Measurements from ENCODE around the gene ALDH1A1.
"Not testable (repeated sequence)": the region's sequence is repeated elsewhere in the genome, so short reads cannot be mapped to it uniquely, and the experiment has no call there.

ALDH1A1 gene

DNA sequence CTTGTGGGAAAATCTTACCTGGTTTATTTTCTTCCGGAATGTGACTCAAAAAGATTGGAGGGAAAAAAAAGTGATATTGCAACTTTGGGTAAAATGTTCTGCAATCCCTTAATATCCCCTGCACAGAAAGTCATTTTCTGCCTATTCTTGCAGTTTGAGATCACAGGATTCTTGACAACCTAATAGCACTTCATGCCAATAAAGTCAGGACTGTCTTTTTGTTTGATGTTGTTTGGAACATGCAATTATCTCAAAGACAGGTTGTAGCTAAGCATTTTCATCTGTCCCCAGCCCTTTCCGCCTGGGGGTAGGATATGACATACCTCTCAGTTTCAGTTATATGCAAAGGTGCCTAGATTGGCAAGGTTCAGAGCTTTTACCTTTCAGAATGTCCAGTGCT is 63.9 kb downstream of the ALDH1A1 start:
- no peak for DNase-seq

- no peak for DNase-seq
Measured at GRCh38 chr9:72888067-72888466, 64.8 kb downstream of the ALDH1A1 start.

DNA sequence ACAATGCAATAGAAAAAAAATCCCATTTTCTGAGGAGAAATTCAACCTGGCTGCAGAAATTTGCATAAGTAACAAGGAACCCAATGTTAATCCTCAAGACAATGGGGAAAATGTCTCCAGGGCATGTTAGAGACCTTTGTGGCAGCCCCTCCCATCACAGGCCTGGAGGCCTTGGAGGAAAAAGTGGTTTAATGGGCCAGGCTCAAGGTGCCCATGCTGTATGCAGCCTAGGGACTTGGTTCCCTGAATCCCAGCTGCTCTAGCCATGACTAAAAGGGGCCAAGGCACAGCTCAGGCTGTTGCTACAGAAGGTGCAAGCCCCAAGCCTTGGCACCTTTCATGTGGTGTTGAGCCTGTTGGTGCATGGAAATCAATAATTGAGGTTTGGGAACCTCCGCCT is 66.5 kb downstream of the ALDH1A1 start:
- DNase-seq: no peak

DNA sequence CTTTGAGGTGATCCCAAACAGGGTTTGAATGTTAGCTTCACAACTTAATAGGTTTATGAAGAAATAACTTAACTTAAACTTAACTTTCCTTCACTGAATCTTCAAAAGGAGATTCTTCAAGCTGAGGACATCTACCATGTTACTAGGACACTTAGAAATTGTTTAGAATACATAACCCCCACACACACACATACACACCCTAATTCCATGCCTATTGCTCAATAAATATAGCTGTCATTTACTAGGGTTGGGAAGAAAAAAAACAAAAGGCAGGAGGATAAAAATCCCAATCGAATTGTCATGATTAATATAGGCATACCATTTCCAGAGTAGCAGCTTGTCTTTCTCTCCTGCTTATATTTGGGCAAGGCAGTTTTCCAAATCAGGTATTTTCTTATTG is 68.3 kb downstream of the ALDH1A1 start:
- no peak for DNase-seq

DNA sequence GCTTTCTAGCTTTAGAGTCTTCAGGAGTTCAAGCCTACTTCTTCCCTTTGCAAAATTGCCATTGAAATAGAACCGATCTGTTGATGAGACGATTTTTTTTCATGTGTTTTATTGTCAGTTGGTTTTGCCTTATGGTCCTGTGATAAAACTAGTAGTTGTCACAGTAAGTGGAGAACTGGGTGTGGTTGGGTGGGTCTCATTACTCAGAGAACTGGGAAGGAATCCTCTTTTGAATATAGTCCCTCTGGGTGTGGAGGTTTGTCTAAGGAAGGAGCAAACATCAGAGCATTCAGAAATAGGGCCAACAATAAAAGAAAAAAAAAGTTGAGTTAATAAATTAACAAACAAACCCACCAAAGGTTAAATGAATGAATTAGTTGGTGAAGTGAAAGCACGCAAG is 69.0 kb downstream of the ALDH1A1 start:
- DNase-seq: no peak

DNA sequence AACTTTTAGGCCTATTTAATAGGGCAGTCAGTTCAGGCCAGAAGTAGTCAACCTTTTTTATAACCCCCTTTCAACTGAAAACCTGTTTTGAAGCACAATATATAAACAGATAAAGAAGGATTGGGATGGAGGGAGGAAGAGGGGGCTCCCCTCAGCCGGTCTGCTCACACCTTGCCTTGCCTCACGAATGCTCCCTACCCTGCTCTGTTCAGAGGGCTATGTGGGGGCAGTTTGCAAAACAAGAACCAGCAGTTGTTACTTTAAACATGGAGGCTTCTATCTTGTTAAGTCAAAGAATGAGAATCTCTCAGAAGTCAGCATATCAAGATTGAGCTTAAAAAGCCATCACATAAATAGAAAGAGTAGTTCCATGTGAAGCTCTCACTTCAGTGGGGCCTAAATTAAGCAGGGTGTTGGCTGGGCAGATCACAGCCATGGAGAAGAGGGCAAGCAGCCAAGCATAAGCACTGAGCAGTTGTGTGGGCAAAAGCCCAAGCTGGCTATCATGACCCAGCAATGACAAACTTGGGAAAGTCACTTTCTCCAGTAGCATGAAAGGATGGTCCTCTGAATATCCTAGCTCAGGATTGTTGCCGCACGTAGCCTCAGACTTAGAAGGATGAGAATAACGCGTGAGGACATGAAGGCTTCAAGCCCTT is 70.6 kb downstream of the ALDH1A1 start:
- no peak for DNase-seq

DNA sequence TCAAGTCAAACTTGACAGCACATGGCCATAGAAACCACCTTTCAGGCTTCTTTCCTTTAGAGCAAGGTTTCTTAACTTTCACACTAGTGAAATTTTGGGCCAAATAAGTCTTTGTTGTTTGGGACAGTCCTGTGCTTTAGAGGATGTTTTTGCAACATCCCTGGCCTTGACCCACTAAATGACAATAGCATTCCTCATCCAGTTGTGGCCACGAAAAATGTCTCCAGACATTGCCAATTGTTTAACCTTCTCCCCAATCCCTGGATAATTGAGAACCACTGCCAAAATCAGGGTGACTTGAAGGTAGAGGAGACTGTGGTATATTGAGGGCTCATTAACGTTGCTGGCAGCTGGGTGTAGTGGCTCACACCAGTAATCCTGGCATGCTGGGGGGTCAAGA is 72.0 kb downstream of the ALDH1A1 start:
- DNase-seq: no peak

DNA sequence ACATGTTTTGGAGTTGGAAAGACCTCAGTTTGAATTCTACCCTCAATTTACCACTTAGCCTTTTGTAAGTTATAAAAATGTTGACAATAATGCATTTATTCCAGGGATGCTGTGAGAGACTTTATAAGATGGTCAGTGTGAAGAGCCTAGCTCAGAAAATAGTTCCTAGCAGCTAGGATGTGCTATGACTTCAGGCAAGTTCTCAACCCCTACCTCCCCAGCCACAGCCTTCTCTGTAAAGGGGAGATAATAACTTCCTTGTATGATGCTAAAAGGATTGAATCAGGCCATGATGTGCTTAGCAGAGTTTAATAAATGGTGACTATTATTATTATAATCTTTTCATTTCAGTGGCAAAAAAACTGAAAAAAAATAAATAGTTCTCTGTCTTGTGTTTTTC is 77.6 kb downstream of the ALDH1A1 start:
- DNase-seq: no peak

DNA sequence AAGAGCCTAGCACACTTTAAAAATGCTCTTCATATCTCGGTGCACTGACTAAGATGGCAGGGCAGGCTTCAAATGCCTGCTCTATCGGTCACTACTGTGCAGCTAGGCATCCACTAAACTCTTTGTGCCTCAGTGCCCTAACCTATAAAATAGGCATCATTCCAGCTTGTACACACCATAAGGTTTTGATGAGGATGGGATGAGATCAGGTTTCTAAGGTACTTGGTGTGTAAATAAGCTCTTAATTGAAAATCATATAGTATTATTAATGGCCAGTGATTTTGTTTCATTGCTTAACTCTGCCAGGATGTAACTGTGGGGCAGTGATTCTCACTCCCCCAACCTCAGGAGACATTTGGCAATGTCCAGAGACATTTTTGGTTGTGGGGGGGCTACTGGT is 78.5 kb downstream of the ALDH1A1 start:
- DNase-seq: no peak

DNA sequence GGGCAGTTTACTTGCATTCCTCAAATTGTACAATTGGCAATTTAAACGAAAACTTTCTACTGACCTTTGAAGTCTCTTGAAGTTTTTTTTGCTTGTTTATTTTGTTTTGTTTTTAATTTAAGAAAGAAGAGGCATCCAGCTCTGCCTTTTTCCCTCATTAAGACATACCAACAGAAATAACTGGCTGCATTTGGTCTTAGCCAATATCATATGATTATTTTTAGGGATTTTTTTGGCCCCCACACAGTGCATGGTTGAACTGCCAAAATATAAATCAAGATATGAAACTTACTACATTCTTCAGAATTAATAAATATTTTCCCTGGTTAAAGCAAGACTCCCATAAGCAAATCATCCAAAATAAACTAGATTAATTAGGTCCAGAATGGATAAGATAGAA is 79.4 kb downstream of the ALDH1A1 start:
- no peak for DNase-seq

- no peak for DNase-seq
Measured at GRCh38 chr9:72872718-72873117, 80.1 kb downstream of the ALDH1A1 start.

- peak; percentile 7 for DNase-seq
Measured at GRCh38 chr9:72871685-72872084, 81.2 kb downstream of the ALDH1A1 start.

- DNase-seq: no peak
Measured at GRCh38 chr9:72864327-72864726, 88.5 kb downstream of the ALDH1A1 start.

GRCh38 chr9:72863456-72864094 is 89.3 kb downstream of the ALDH1A1 start:
- no peak for DNase-seq

DNA sequence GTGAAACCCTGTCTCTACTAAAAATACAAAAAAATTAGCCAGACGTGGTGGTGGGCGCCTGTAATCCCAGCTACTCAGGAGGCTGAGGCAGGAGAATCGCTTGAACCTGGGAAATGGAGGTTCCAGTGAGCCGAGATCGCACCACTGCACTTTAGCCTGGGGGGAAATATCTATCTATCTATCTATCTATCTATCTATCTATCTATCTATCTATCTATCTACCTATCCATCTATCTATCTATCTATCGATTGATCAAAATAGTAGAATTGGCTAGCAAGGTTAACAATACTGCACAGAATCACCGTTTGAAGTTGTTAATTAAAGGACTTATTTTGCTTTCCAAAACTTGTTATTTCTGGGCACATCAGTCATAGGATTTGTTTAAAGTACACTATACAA is 90.1 kb downstream of the ALDH1A1 start:
- DNase-seq: not testable (repeated sequence)

- DNase-seq: no peak
Measured at GRCh38 chr9:72858089-72858912, 94.6 kb downstream of the ALDH1A1 start.

- no peak for DNase-seq
Measured at GRCh38 chr9:72857624-72857996, 95.2 kb downstream of the ALDH1A1 start.

DNA sequence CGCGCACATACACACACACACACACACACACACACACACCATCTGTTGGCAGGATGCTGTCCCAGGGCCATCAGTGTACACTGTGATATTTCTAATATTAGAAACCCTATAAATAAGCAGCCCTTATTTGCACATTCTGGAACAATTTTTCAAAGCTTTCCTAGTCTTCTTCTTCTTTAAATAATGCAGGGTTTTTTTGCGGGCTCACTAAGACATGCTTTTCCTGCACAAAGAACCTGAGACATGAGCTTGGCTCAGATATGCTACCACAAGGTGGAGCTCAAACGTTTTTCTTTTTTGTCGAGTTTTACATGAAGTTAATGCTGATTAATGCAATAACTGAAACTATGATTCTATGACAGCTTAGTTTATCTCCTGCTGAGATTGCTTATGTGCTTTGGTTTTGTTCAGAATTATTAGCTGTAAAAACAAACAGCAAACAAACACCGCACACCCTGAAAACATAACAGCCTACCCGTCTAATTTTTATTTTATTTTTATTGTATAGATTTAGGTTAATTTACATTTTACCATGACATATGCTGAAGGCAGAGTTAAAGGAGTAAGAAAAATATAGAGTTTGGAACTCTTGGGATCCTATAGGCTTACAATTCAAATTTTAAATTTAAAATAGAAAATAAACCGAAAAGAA is 95.8 kb downstream of the ALDH1A1 start:
- DNase-seq: peak; percentile 46

DNA sequence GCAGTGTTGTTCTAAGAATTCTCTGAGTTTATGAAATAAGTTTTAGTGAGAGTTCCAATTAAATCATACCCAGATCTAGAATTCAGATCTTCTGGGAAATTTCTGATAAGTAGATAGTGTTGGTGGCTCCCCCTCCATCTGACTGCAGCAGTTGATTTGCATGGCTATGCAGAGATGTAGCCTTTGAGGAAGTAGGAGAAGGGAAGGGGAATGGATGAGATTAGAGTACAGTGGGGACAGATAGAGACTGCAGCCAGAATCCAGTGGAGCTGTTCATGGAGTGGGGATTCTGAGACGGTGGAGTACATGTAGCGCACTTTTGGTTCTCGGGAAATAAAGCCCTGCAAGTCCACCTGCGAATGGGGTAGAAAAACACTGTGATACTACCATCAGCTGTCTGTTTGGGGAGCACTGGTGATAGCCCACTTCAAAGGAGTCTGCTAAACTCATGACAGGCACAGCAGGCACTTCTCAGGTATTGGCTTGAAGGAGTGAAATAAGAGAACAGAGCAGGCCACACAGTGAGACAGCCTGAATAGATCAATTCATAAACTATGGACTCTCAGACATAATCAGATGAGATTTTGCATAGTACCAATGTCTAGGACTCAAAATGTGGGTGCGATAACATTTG is 96.8 kb downstream of the ALDH1A1 start:
- DNase-seq: no peak

DNA sequence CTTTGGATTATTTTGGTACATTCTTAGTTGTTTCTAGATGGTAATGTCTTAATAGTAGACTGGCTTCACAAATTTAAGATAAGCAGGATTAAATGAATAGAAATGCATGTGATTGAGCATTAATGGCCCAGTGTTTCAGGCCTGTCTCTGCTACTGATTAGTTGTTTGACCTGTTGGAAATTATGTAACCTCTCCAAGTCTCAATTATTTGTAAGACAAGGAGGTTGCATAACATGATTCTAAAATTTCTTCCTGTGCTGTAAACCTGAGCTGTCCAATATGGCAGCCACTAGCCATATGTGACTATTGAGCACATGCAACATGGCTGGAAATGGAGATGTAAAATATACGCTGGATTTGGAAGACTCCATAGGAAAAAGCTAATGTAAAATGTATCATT is 97.5 kb downstream of the ALDH1A1 start:
- no peak for DNase-seq
